Prostate gland (tissue), 2 donors: ENCODE measurements around the gene GCHFR. TPM values are rescaled to one million over a fixed set of nuclear protein-coding genes. Genes with fewer than 3 reads are reported as not detected.
A peak's percentile ranks its signal among the peaks of the same experiment; 100 is the strongest.

Source experiments
- DNase-seq: peaks from one replicate; pipeline ENCODE4 v3.0.0-alpha.2; 2019; ENCODE audit warnings: low spot score
- H3K27ac ChIP-seq, 2 donors: fragments of 200-600 bp; sonication (generic); 2 replicates each; pipeline ENCODE4 v1.5.1; 2017 to 2019
- H3K27me3 ChIP-seq: fragments of 200-600 bp; sonication (generic); replicated peaks from 2 replicates; pipeline ENCODE4 v1.5.1; 2019; ENCODE audit not compliant: insufficient read depth
- H3K36me3 ChIP-seq, 2 donors: fragments of 200-600 bp; sonication (generic); 1 replicate in 1 of 2; 2 replicates in 1 of 2; pipeline versions ENCODE4 v1.5.1 to v1.8.1; 2017 to 2019
- H3K4me1 ChIP-seq: fragments of 200-600 bp; sonication (generic); replicated peaks from 2 replicates; pipeline ENCODE4 v1.5.1; 2019
- H3K4me3 ChIP-seq, 2 donors: fragments of 200-600 bp; sonication (generic); 2 replicates each; pipeline ENCODE4 v1.5.1; 2017 to 2019
- H3K9me3 ChIP-seq: fragments of 200-600 bp; sonication (generic); 2 replicates; pipeline ENCODE4 v1.5.1; 2017
- CTCF ChIP-seq, 4 experiments: fragments of 200-600 bp in 2 of 4; fragments of 450-650 bp in 2 of 4; sonication (generic) in 2 of 4; IDR thresholded peaks; 1 replicate in 3 of 4; 2 replicates in 1 of 4; pipeline ENCODE4 v1.5.1; 2016 to 2019; ENCODE audit warnings: antibody characterized with exemption in 4 of 4, mild to moderate bottlenecking in 2 of 4, moderate library complexity in 2 of 4
- POLR2A ChIP-seq: fragments of 450-650 bp; IDR thresholded peaks from one replicate; pipeline ENCODE4 v1.6.1; 2016; ENCODE audit warnings: antibody characterized with exemption, mild to moderate bottlenecking
- POLR2AphosphoS5 ChIP-seq: sonication (generic); formaldehyde crosslinking; IDR thresholded peaks from one replicate; pipeline ENCODE4 v1.6.1; 2017; ENCODE audit warnings: antibody characterized with exemption
- WGBS: methylation state at CpG from one replicate; pipeline ENCODE4 v1.1.5; 2018; 5-methylcytosine and 5-hydroxymethylcytosine counted together
- intact Hi-C: fragments of 100-400 bp; cut with DNase I; formaldehyde crosslinking; loops from one replicate; pipeline ENCODE4 v1.14.2; 2022
- total RNA-seq, 2 donors: library from RNA; depleted of rRNA; stranded (reverse); fragments of >200 nt; gene quantifications; one replicate each; pipeline ENCODE4 v1.1.0, GENCODE V29; 2016

Gene GCHFR
- total RNA-seq, 2 donors from 2014 or later: 14.3 to 61.3 TPM

- no peaks in the 10 kb centered on the region for H3K9me3 ChIP-seq
- WGBS: under 1% methylated on average over 64 of the region's 66 CpGs
- H3K27me3 ChIP-seq: no peaks in the 10 kb centered on the region
- H3K4me3 ChIP-seq: peak within 1 kb of the TSS; percentile 71 to 74
- TF ChIP-seq CTCF (IDR thresholded peaks at IDR 0.05) (peak in 3 of 4 experiments; percentile 27 to 71 (median 57)), POLR2A (peak; percentile 94), POLR2AphosphoS5 (peak; percentile 94)
- peak; percentile 91 for DNase-seq
- intact Hi-C loops: no loop called here
- peak within 1 kb of the TSS; percentile 85 to 91 for H3K27ac ChIP-seq
- peaks cover 0 to 9% of the 10 kb centered on the region in 2 donors for H3K36me3 ChIP-seq
- no peaks in the 10 kb centered on the region for H3K4me1 ChIP-seq
Observed at GRCh38 chr15:40754883-40755811, 8.7 kb upstream of the GCHFR start, which contains the start of gene RMDN3. Gene RMDN3, minus strand, starts transcription at chr15:40755254. Its CDS starts 471 bp downstream, at chr15:40754783.

- WGBS: 54% methylated on average over 10 of the region's 10 CpGs
- peak overlapping the region; percentile 71 to 74 for H3K4me3 ChIP-seq
- H3K27me3 ChIP-seq: no peaks in the 10 kb centered on the region
- H3K9me3 ChIP-seq: no peaks in the 10 kb centered on the region
- no peak for DNase-seq
- H3K4me1 ChIP-seq: no peaks in the 10 kb centered on the region
- H3K36me3 ChIP-seq: peaks cover 0 to 9% of the 10 kb centered on the region in 2 donors
- no peak for TF ChIP-seq POLR2AphosphoS5
- TF ChIP-seq POLR2A: no peak
- no peak for TF ChIP-seq CTCF (IDR thresholded peaks at IDR 0.05)
- intact Hi-C loops: no loop called here
- H3K27ac ChIP-seq: peak overlapping the region; percentile 85 to 91
Observed at GRCh38 chr15:40755812-40756208, 8.1 kb upstream of the GCHFR start.

GRCh38 chr15:40756938-40757337 is 6.9 kb upstream of the GCHFR start:
- DNase-seq: no peak
- no peaks in the 10 kb centered on the region for H3K27me3 ChIP-seq
- TF ChIP-seq POLR2A: no peak
- no peak for TF ChIP-seq CTCF (IDR thresholded peaks at IDR 0.05)
- no peak for TF ChIP-seq POLR2AphosphoS5
- no peak overlapping the region for H3K27ac ChIP-seq
- no peaks in the 10 kb centered on the region for H3K9me3 ChIP-seq
- 16% methylated on average over 6 of the region's 6 CpGs for WGBS
- H3K4me1 ChIP-seq: no peaks in the 10 kb centered on the region
- intact Hi-C loops: no loop called here
- H3K4me3 ChIP-seq: no peak overlapping the region
- peaks cover 0 to under 1% of the 10 kb centered on the region in 2 donors for H3K36me3 ChIP-seq

GRCh38 chr15:40759961-40760360 is 3.9 kb upstream of the GCHFR start:
- H3K27me3 ChIP-seq: no peaks in the 10 kb centered on the region
- no peak overlapping the region for H3K4me3 ChIP-seq
- intact Hi-C loops: no loop called here
- H3K9me3 ChIP-seq: no peaks in the 10 kb centered on the region
- peaks cover 9% of the 10 kb centered on the region for H3K4me1 ChIP-seq
- TF ChIP-seq POLR2AphosphoS5 (no peak), CTCF (IDR thresholded peaks at IDR 0.05) (no peak), POLR2A (no peak)
- H3K27ac ChIP-seq: no peak overlapping the region
- no peak for DNase-seq
- WGBS: 98% methylated on average over 5 of the region's 5 CpGs
- no peaks in the 10 kb centered on the region for H3K36me3 ChIP-seq
